Smooth muscle cell (in vitro differentiated cells): Measurements from ENCODE around the gene IPO7. TPM values are rescaled to one million over a fixed set of nuclear protein-coding genes. Genes with fewer than 3 reads are reported as not detected.

ENCODE experiments used
- DNase-seq: peaks from one replicate; lab custom pipeline; 2025; ENCODE audit not compliant: unreplicated experiment; lab: John Stamatoyannopoulos, UW
- H2AFZ ChIP-seq: fragments of 200-600 bp; sonication (generic); 2 replicates; pipeline ENCODE4 v1.6.0; 2016; ENCODE audit warnings: antibody characterized with exemption, low read depth, mild to moderate bottlenecking
- H3F3A ChIP-seq: fragments of 200-600 bp; sonication (generic); 2 replicates; pipeline ENCODE4 v1.6.0; 2017; ENCODE audit warnings: antibody characterized with exemption, low read depth
- H3K27ac ChIP-seq: fragments of 200-600 bp; sonication (generic); 2 replicates; pipeline ENCODE4 v1.5.1; 2016; ENCODE audit warnings: low read depth, mild to moderate bottlenecking
- H3K27me3 ChIP-seq: fragments of 200-600 bp; sonication (generic); 2 replicates; pipeline ENCODE4 v1.6.1; 2016; ENCODE audit warnings: low read depth, mild to moderate bottlenecking
- H3K36me3 ChIP-seq: fragments of 200-600 bp; sonication (generic); 2 replicates; pipeline ENCODE4 v1.5.1; 2016; ENCODE audit warnings: low read depth
- H3K4me1 ChIP-seq: fragments of 200-600 bp; sonication (generic); 2 replicates; pipeline ENCODE4 v1.5.1; 2016; ENCODE audit warnings: low read depth
- H3K4me2 ChIP-seq: fragments of 200-600 bp; sonication (generic); 2 replicates; pipeline ENCODE4 v1.6.0; 2016; ENCODE audit warnings: mild to moderate bottlenecking
- H3K4me3 ChIP-seq: fragments of 200-600 bp; sonication (generic); 2 replicates; pipeline ENCODE4 v1.5.1; 2016; ENCODE audit warnings: mild to moderate bottlenecking
- H3K79me2 ChIP-seq: fragments of 200-600 bp; sonication (generic); 2 replicates; pipeline ENCODE4 v1.6.0; 2016; ENCODE audit warnings: low read depth, mild to moderate bottlenecking
- H3K9ac ChIP-seq: fragments of 200-600 bp; sonication (generic); 2 replicates; pipeline ENCODE4 v1.6.0; 2016; ENCODE audit warnings: low read depth
- H3K9me3 ChIP-seq: fragments of 200-600 bp; sonication (generic); replicated peaks from 2 replicates; pipeline ENCODE4 v1.5.1; 2016; ENCODE audit warnings: low read depth
- H4K20me1 ChIP-seq: fragments of 200-600 bp; sonication (generic); 2 replicates; pipeline ENCODE4 v1.6.0; 2016; ENCODE audit warnings: low read depth
- WGBS: methylation state at CpG from one replicate; pipeline ENCODE4 v1.1.7; 2016; ENCODE audit warnings: low lambda C conversion rate; 5-methylcytosine and 5-hydroxymethylcytosine counted together
- polyA plus RNA-seq: library from polyadenylated mRNA; unstranded; fragments of >200 nt; fragmentation: Nextera tagmentation; extraction: Ambion mirVana; gene quantifications from 2 replicates; pipeline ENCODE4 v1.2.1, GENCODE V29; 2016
- total RNA-seq: library from RNA; depleted of rRNA; stranded (reverse); fragments of >200 nt; gene quantifications from 2 replicates; pipeline ENCODE4 v1.2.3, GENCODE V29; 2014
- TF ChIP-seq, protein P1 (sequence below): fragments of 200-600 bp; sonication (generic); IDR thresholded peaks from 2 replicates; pipeline ENCODE4 v1.5.1; 2017; ENCODE audit warnings: borderline replicate concordance, mild to moderate bottlenecking, antibody characterized with exemption; ENCODE audit not compliant: insufficient read depth, poor library complexity, severe bottlenecking

Gene IPO7
- total and polyA plus RNA-seq, 2 experiments from 2014 or later: 4.7 to 156 TPM

DNA sequence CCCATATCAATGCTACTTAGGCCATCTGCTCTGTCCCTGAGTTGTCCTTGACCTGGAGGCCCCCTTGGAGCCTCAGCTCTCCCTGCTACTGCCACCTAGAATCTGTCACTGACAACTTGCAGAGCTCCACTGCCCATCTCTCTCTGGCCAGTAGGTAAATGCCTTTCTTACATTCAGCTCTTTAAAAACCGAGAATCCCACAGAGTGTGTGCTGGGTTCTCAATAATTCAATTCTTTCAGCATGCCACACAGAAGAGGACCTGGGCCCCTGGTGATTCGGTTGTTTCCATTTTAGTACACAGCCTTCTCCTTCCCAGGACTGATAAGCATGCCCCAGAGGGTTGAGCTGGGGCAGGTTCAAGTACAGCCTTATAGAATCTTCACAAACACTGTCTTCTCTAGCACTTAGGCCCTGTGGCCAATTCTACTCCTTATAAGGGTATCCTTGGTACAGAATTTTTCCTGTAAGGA lies 22.0 kb upstream of the IPO7 start:
- DNase-seq: no peak
- peak overlapping the region; percentile 51 for H3K4me2 ChIP-seq
- no peaks in the 10 kb centered on the region for H3K27me3 ChIP-seq
- WGBS: 35% methylated on average over 2 of the region's 2 CpGs
- TF ChIP-seq, protein P1, sequence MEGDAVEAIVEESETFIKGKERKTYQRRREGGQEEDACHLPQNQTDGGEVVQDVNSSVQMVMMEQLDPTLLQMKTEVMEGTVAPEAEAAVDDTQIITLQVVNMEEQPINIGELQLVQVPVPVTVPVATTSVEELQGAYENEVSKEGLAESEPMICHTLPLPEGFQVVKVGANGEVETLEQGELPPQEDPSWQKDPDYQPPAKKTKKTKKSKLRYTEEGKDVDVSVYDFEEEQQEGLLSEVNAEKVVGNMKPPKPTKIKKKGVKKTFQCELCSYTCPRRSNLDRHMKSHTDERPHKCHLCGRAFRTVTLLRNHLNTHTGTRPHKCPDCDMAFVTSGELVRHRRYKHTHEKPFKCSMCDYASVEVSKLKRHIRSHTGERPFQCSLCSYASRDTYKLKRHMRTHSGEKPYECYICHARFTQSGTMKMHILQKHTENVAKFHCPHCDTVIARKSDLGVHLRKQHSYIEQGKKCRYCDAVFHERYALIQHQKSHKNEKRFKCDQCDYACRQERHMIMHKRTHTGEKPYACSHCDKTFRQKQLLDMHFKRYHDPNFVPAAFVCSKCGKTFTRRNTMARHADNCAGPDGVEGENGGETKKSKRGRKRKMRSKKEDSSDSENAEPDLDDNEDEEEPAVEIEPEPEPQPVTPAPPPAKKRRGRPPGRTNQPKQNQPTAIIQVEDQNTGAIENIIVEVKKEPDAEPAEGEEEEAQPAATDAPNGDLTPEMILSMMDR: no peak
- H3K9me3 ChIP-seq: no peaks in the 10 kb centered on the region
- peak overlapping the region; percentile 90 for H3K9ac ChIP-seq
- H3K79me2 ChIP-seq: no peaks in the 10 kb centered on the region
- peak overlapping the region; percentile 64 for H2AFZ ChIP-seq
- H3K36me3 ChIP-seq: no peaks in the 10 kb centered on the region
- H3K4me1 ChIP-seq: peaks cover 3% of the 10 kb centered on the region
- H3K27ac ChIP-seq: peak overlapping the region; percentile 99
- peaks cover 13% of the 10 kb centered on the region for H3F3A ChIP-seq
- H3K4me3 ChIP-seq: no peak overlapping the region
- no peaks in the 10 kb centered on the region for H4K20me1 ChIP-seq

- H2AFZ ChIP-seq: peak overlapping the region; percentile 40
- H3K9ac ChIP-seq: peak overlapping the region; percentile 90
- TF ChIP-seq, protein P1: no peak
- no peaks in the 10 kb centered on the region for H4K20me1 ChIP-seq
- peak overlapping the region; percentile 99 for H3K27ac ChIP-seq
- H3K79me2 ChIP-seq: no peaks in the 10 kb centered on the region
- peaks cover 13% of the 10 kb centered on the region for H3F3A ChIP-seq
- H3K36me3 ChIP-seq: no peaks in the 10 kb centered on the region
- DNase-seq: peak; percentile 79
- peak overlapping the region; percentile 82 for H3K4me2 ChIP-seq
- no peaks in the 10 kb centered on the region for H3K9me3 ChIP-seq
- H3K27me3 ChIP-seq: no peaks in the 10 kb centered on the region
- peak overlapping the region; percentile 46 for H3K4me3 ChIP-seq
- peaks cover 3% of the 10 kb centered on the region for H3K4me1 ChIP-seq
- 9% methylated on average over 45 of the region's 64 CpGs for WGBS
These were observed 20.2 kb upstream of the IPO7 start for GRCh38 chr11:9363954-9364912.

GRCh38 chr11:9367551-9367950 lies 16.9 kb upstream of the IPO7 start:
- H3K36me3 ChIP-seq: no peaks in the 10 kb centered on the region
- H3K27me3 ChIP-seq: no peaks in the 10 kb centered on the region
- H4K20me1 ChIP-seq: no peaks in the 10 kb centered on the region
- peaks cover 3% of the 10 kb centered on the region for H3K4me1 ChIP-seq
- no peak overlapping the region for H3K27ac ChIP-seq
- H2AFZ ChIP-seq: peak overlapping the region; percentile 36
- H3K9ac ChIP-seq: no peak overlapping the region
- DNase-seq: no peak
- H3K4me3 ChIP-seq: no peak overlapping the region
- no peaks in the 10 kb centered on the region for H3K79me2 ChIP-seq
- no peak overlapping the region for H3K4me2 ChIP-seq
- TF ChIP-seq, protein P1: no peak
- peaks cover 13% of the 10 kb centered on the region for H3F3A ChIP-seq
- H3K9me3 ChIP-seq: no peaks in the 10 kb centered on the region
- 79% methylated on average over 2 of the region's 2 CpGs for WGBS
